Uterus (tissue), 2 donors: Measurements from ENCODE around the gene ABCC6.

ENCODE experiments used
- CTCF ChIP-seq, 4 experiments: fragments of 200-600 bp in 2 of 4; fragments of 450-650 bp in 2 of 4; sonication (generic) in 2 of 4; IDR thresholded peaks; one replicate each; pipeline ENCODE4 v1.5.1; 2016 to 2019; ENCODE audit warnings: antibody characterized with exemption in 4 of 4, mild to moderate bottlenecking in 2 of 4, moderate library complexity in 1 of 4
- POLR2A ChIP-seq, 2 donors: fragments of 450-650 bp; IDR thresholded peaks; one replicate each; pipeline ENCODE4 v1.6.1; 2016; ENCODE audit warnings: antibody characterized with exemption in 2 of 2, mild to moderate bottlenecking in 1 of 2, moderate library complexity in 1 of 2

- TF ChIP-seq CTCF (IDR thresholded peaks at IDR 0.05) (no peak), POLR2A (IDR thresholded peaks at IDR 0.05) (no peak)
These were observed 92.1 kb downstream of the ABCC6 start for GRCh38 chr16:16131204-16131603.
